H1 (cell line): ENCODE measurements around the gene DDX50. TPM values are rescaled to one million over a fixed set of nuclear protein-coding genes. Genes with fewer than 3 reads are reported as not detected.

Source experiments
- RNF2 ChIP-seq: fragments of 200-900, 300-1000 bp; sonication (generic); IDR thresholded peaks from 2 replicates; pipeline ENCODE4 v1.7.1; 2016; ENCODE audit warnings: borderline replicate concordance, low read depth, mild to moderate bottlenecking, antibody characterized with exemption, low read length; ENCODE audit not compliant: poor library complexity, severe bottlenecking; ENCODE audit errors: missing control alignments
- TCF12 ChIP-seq: IDR thresholded peaks from 2 replicates; pipeline ENCODE4 v1.6.1; 2011; ENCODE audit warnings: low read depth, mild to moderate bottlenecking, low read length
- USF2 ChIP-seq: IDR thresholded peaks from 2 replicates; pipeline ENCODE4 v1.6.1; 2011; ENCODE audit warnings: low read length, improper control_type of control experiment
- polyA plus RNA-seq, 7 experiments: library from polyadenylated mRNA; depleted of rRNA in 3 of 7; stranded (reverse) in 5 of 7; unstranded in 2 of 7; fragments of >200 nt in 5 of 7; fragments of 200-250 nt in 2 of 7; gene quantifications; 1 replicate in 5 of 7; 2 replicates in 1 of 7; 4 replicates in 1 of 7; pipeline versions ENCODE4 v1.2.1 to v1.2.3, GENCODE V29; 2011 to 2013; ENCODE audit warnings: missing spikeins in 2 of 7, mixed read lengths in 2 of 7
- total RNA-seq: library from RNA; stranded (reverse); fragmentation: NEBNext Ultra II Directional; extraction: Animal tissue kit (Norgen Biotek cat#: 25700); gene quantifications from 2 replicates; pipeline ENCODE4 v1.2.1, GENCODE V29; 2021

DDX50 gene
- total and polyA plus RNA-seq, 2 of the 8 experiments (the other 6 are each of a cell fraction or from before 2014, with no cell fraction given), result 20.0 to 36.5 TPM

- TF ChIP-seq USF2, result no peak
- TF ChIP-seq TCF12, result no peak
- TF ChIP-seq RNF2, result no peak
Observed at GRCh38 chr10:68934994-68935393, 33.9 kb downstream of the DDX50 start (continued).
